SU-DHL-6 (cell line): ENCODE results near the gene CTCF.
A peak's percentile ranks its signal among the peaks of the same experiment; 100 is the strongest.

Experiments used
- H2AFZ ChIP-seq: fragments of 200-600 bp; sonication (generic); 2 replicates; pipeline ENCODE4 v1.6.1; 2014; ENCODE audit warnings: low read depth, mild to moderate bottlenecking, moderate library complexity, mixed read lengths, antibody characterized with exemption, low read length; ENCODE audit not compliant: severe bottlenecking
- H3F3A ChIP-seq: fragments of 200-600 bp; shearing (Covaris generic); 2 replicates; pipeline ENCODE4 v1.6.0; 2016; ENCODE audit warnings: antibody characterized with exemption, mild to moderate bottlenecking; ENCODE audit not compliant: insufficient read depth
- H3K27ac ChIP-seq: fragments of 200-600 bp; sonication (generic); 2 replicates; pipeline ENCODE4 v1.5.1; 2016; ENCODE audit warnings: low read depth, mild to moderate bottlenecking, low read length, moderate library complexity, mixed read lengths
- H3K27me3 ChIP-seq: fragments of 200-600 bp; sonication (generic), shearing (Covaris generic); 2 replicates; pipeline ENCODE4 v1.6.0; 2014; ENCODE audit warnings: mild to moderate bottlenecking, low read length
- H3K36me3 ChIP-seq: fragments of 200-600 bp; sonication (generic); 2 replicates; pipeline ENCODE4 v1.6.1; 2014; ENCODE audit warnings: mild to moderate bottlenecking, low read length, mixed read lengths
- H3K4me2 ChIP-seq: fragments of 300-600, 200-600 bp; shearing (Covaris generic), sonication (generic); 2 replicates; pipeline ENCODE4 v1.6.0; 2014; ENCODE audit warnings: low read length, low read depth, mild to moderate bottlenecking; ENCODE audit not compliant: poor library complexity, severe bottlenecking
- H3K4me3 ChIP-seq: fragments of 200-600 bp; sonication (generic); 2 replicates; pipeline ENCODE4 v1.5.1; 2014; ENCODE audit warnings: antibody characterized with exemption, low read length, mild to moderate bottlenecking, mixed read lengths; ENCODE audit not compliant: insufficient read depth, poor library complexity, severe bottlenecking
- H3K79me2 ChIP-seq: fragments of 200-600 bp; sonication (generic); 2 replicates; pipeline ENCODE4 v1.6.1; 2014; ENCODE audit warnings: mild to moderate bottlenecking, low read length, moderate library complexity; ENCODE audit not compliant: insufficient read depth
- H3K9ac ChIP-seq: fragments of 200-600 bp; sonication (generic); 2 replicates; pipeline ENCODE4 v1.7.0; 2014; ENCODE audit warnings: mild to moderate bottlenecking, low read length
- H3K9me2 ChIP-seq: fragments of 200-600 bp; sonication (generic); replicated peaks from 2 replicates; pipeline ENCODE4 v1.6.1; 2014; ENCODE audit warnings: low read length; ENCODE audit not compliant: insufficient read depth
- H3K9me3 ChIP-seq: fragments of 200-600 bp; sonication (generic); 2 replicates; pipeline ENCODE4 v1.6.1; 2014; ENCODE audit warnings: low read length, mixed read lengths; ENCODE audit not compliant: insufficient read depth
- H4K20me1 ChIP-seq: fragments of 200-600 bp; sonication (generic); 2 replicates; pipeline ENCODE4 v1.6.1; 2014; ENCODE audit warnings: low read depth, mild to moderate bottlenecking, antibody characterized with exemption, low read length, moderate library complexity, mixed read lengths
- CTCF ChIP-seq: fragments of 200-600 bp; sonication (generic); IDR thresholded peaks from one replicate; pipeline ENCODE4 v1.5.1; 2017; ENCODE audit warnings: antibody characterized with exemption, mild to moderate bottlenecking, low read length, moderate library complexity; ENCODE audit not compliant: insufficient read depth, poor library complexity, severe bottlenecking

Gene CTCF

GRCh38 chr16:67685388-67686112 lies 123.2 kb downstream of the CTCF start:
- Histone ChIP-seq H3K36me3 (no peaks in the 10 kb centered on the region), H3K27ac (peak overlapping the region; percentile 18; the same call in 1 of the 2 replicates), H3K79me2 (peaks cover 5% of the 10 kb centered on the region; the same call in 1 of the 2 replicates), H4K20me1 (no peaks in the 10 kb centered on the region), H3K4me2 (peak overlapping the region; percentile 13), H3K9me2 (no peaks in the 10 kb centered on the region), H3F3A (peaks cover 5% of the 10 kb centered on the region; the same call in 1 of the 2 replicates), H2AFZ (no peak overlapping the region), H3K9me3 (no peaks in the 10 kb centered on the region), H3K4me3 (no peak overlapping the region), H3K9ac (no peak overlapping the region), H3K27me3 (no peaks in the 10 kb centered on the region)
- TF ChIP-seq CTCF: no peak
